Thyroid gland (tissue), 4 donors: Measurements from ENCODE around the gene PFDN1.

Source experiments
- POLR2A ChIP-seq, 2 donors: fragments of 450-650 bp; IDR thresholded peaks; one replicate each; pipeline ENCODE4 v1.6.1; 2017; ENCODE audit warnings: antibody characterized with exemption in 2 of 2, mild to moderate bottlenecking in 2 of 2, moderate library complexity in 1 of 2
- TF ChIP-seq, protein P1 (sequence below), 6 experiments: fragments of 200-600 bp in 3 of 6; fragments of 450-650 bp in 3 of 6; sonication (generic) in 3 of 6; IDR thresholded peaks; one replicate each; pipeline ENCODE4 v1.5.1; 2016 to 2019; ENCODE audit warnings: antibody characterized with exemption in 6 of 6, mild to moderate bottlenecking in 2 of 6, inconsistent platforms in 1 of 6, moderate library complexity in 1 of 6

DNA sequence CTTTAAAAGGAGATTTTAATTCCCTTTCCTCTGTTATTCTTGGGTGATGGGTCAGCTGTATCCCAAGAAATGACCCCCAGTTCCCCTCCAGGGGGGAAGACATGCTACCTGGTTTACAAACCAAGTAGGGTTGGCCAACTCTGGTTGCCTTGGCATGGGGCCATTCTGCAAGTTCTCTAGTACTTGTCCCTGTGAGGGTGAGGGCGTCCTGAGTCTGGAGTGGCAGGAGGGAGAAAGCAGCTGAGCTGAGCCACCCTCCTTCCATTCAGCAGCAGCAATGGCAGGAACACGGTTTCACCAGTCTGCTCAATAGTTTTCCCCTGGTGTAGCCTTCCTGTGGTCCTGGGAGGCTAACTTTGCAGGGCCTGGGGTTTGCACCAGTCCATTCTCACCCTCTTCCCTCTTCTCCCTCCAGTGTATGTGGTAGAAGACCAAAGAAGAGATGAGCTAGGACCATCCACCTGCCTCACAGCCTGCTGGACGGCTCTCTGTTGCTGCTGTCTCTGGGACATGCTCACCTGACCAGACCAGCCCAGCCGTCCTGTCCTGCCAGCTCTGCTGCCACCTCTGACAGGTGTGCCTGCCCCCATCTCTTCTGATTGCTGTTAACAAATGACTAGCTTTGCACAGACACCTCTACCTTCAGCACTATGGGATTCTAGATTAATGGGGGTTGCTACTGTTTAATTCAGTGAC is 59.9 kb downstream of the PFDN1 start:
- TF ChIP-seq, protein P1, sequence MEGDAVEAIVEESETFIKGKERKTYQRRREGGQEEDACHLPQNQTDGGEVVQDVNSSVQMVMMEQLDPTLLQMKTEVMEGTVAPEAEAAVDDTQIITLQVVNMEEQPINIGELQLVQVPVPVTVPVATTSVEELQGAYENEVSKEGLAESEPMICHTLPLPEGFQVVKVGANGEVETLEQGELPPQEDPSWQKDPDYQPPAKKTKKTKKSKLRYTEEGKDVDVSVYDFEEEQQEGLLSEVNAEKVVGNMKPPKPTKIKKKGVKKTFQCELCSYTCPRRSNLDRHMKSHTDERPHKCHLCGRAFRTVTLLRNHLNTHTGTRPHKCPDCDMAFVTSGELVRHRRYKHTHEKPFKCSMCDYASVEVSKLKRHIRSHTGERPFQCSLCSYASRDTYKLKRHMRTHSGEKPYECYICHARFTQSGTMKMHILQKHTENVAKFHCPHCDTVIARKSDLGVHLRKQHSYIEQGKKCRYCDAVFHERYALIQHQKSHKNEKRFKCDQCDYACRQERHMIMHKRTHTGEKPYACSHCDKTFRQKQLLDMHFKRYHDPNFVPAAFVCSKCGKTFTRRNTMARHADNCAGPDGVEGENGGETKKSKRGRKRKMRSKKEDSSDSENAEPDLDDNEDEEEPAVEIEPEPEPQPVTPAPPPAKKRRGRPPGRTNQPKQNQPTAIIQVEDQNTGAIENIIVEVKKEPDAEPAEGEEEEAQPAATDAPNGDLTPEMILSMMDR (IDR thresholded peaks at IDR 0.05) = no peak
- no peak for TF ChIP-seq POLR2A (IDR thresholded peaks at IDR 0.05)
